ENCODE results near the gene HSD17B4. TPM values are rescaled to one million over a fixed set of nuclear protein-coding genes. Genes with fewer than 3 reads are reported as not detected.
"Not testable (repeated sequence)": the region's sequence is repeated elsewhere in the genome, so short reads cannot be mapped to it uniquely, and the experiment has no call there.

HSD17B4 gene
- total RNA-seq, 1 experiment from 2014 or later = 269 TPM

DNA sequence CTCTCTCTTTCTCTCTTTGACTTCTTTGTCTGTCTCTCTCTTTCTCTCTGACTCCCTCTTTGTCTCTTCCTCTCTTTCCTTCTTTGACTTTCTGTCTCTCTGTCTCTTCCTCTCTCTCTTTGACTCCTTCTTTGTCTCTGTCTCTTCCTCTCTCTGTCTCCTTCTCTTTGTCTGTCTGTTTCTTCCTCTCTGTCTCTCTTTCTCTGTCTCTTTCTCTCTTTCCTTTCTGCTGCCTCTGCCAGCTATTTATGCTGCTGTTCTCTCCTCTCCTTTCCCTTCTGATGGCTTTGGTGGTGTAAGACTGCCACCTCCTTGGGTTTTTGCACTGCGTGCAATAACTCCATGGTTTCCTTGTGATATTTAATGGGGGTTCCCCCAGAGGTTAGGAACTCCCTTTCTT is 24.1 kb upstream of the HSD17B4 start:
- H2AK5ac ChIP-seq (ENCODE audit: insufficient read length, low read length); H2BK5ac ChIP-seq (ENCODE audit: insufficient read length, low read length); H2BK12ac ChIP-seq (ENCODE audit: insufficient read length, low read depth, low read length); H3K79me1 ChIP-seq (ENCODE audit: insufficient read depth, low read depth, low read length, poor library complexity, severe bottlenecking); H2AFZ ChIP-seq (ENCODE audit: low read length); H4K5ac ChIP-seq (ENCODE audit: insufficient read length, low read depth, low read length); H3K27ac ChIP-seq (ENCODE audit: insufficient read length, low read depth, low read length); H3T11ph ChIP-seq (ENCODE audit: low read length); H2BK20ac ChIP-seq (ENCODE audit: low read depth, low read length, poor library complexity, severe bottlenecking); H3K23ac ChIP-seq (ENCODE audit: insufficient read length, low read depth, low read length); H3K4me3 Mint-ChIP-seq; DNase-seq; H3K27ac Mint-ChIP-seq; H4K20me1 ChIP-seq (ENCODE audit: control insufficient read depth, insufficient read depth, insufficient read length); H3K4ac ChIP-seq (ENCODE audit: low read depth, low read length); H2BK15ac ChIP-seq (ENCODE audit: low read depth, low read length); H3K79me2 ChIP-seq (ENCODE audit: insufficient read depth, low read length); H3K9me3 ChIP-seq (ENCODE audit: control insufficient read depth, low read depth, low read length); H3K56ac ChIP-seq (ENCODE audit: insufficient read length, low read depth, low read length); H4K8ac ChIP-seq (replicated peaks; ENCODE audit: insufficient read length, low read depth, low read length); H3K23me2 ChIP-seq (ENCODE audit: insufficient read length, low read depth, low read length, poor library complexity, severe bottlenecking); H3K9ac ChIP-seq (ENCODE audit: extremely low read depth, insufficient read length, low read length); H3K14ac ChIP-seq (ENCODE audit: insufficient read depth, low read length); H3K27me3 Mint-ChIP-seq (ENCODE audit: low read depth); H3K18ac ChIP-seq (ENCODE audit: insufficient read length, low read depth, low read length); H3K4me2 ChIP-seq (ENCODE audit: insufficient read depth, insufficient read length, low read length); H3K27me3 ChIP-seq (ENCODE audit: insufficient read depth, low read length); H3K4me1 ChIP-seq (ENCODE audit: insufficient read depth, low read length); H2BK120ac ChIP-seq (ENCODE audit: low read depth, low read length, poor library complexity, severe bottlenecking); H4K91ac ChIP-seq (ENCODE audit: insufficient read length, low read depth, low read length): not testable (repeated sequence)
- Mint-ChIP-seq H3K36me3 (ENCODE audit: insufficient read depth in 1 of 3, low read depth in 3 of 3) (peaks cover 7 to 24% (median 10%) of the 10 kb centered on the region in 3 experiments; a peak in 6 of 7 replicates), H3K4me1 (peaks cover 16 to 17% of the 10 kb centered on the region in 2 experiments), H3K9me3 (peaks cover 12 to 20% of the 10 kb centered on the region in 2 experiments; a peak in 4 of 5 replicates)
- WGBS (ENCODE audit: extremely low coverage, insufficient read length, low lambda C conversion rate) = no CpG with 5 or more reads among the region's 1 CpG

DNA sequence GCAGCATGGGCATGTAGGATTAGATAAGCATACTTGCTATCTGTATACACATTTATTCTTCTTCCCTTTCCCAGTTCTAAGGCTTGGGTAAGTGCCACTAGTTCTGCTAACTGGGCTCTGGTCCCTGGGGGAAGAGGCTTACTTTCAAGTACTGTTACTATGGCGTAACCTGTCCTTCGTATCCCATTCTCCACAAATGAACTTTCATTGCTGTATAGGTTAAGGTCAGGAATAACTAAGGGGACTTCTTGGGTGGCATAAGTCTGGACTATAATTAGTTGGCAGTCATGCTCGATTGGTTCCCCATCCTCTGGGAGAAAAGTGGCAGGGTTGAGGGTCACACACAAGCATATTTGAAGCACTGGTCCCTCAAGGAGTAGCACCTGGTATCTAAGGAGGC is 23.7 kb upstream of the HSD17B4 start:
- H3K18ac ChIP-seq (ENCODE audit: insufficient read length, low read depth, low read length) = not testable (repeated sequence)

More for the DNA sequence above, 23.7 kb upstream of the HSD17B4 start:
- H2AFZ ChIP-seq (ENCODE audit: low read length); H3K4me2 ChIP-seq (ENCODE audit: insufficient read depth, insufficient read length, low read length); H3K9ac ChIP-seq (ENCODE audit: extremely low read depth, insufficient read length, low read length); H2AK5ac ChIP-seq (ENCODE audit: insufficient read length, low read length); H2BK20ac ChIP-seq (ENCODE audit: low read depth, low read length, poor library complexity, severe bottlenecking); H3K27me3 Mint-ChIP-seq (ENCODE audit: low read depth); H4K8ac ChIP-seq (replicated peaks; ENCODE audit: insufficient read length, low read depth, low read length); H4K5ac ChIP-seq (ENCODE audit: insufficient read length, low read depth, low read length); H3K23ac ChIP-seq (ENCODE audit: insufficient read length, low read depth, low read length); H4K20me1 ChIP-seq (ENCODE audit: control insufficient read depth, insufficient read depth, insufficient read length); H3K9me3 ChIP-seq (ENCODE audit: control insufficient read depth, low read depth, low read length); H3K56ac ChIP-seq (ENCODE audit: insufficient read length, low read depth, low read length); H4K91ac ChIP-seq (ENCODE audit: insufficient read length, low read depth, low read length); H3K27me3 ChIP-seq (ENCODE audit: insufficient read depth, low read length); H2BK5ac ChIP-seq (ENCODE audit: insufficient read length, low read length); DNase-seq; H3K79me1 ChIP-seq (ENCODE audit: insufficient read depth, low read depth, low read length, poor library complexity, severe bottlenecking); H2BK12ac ChIP-seq (ENCODE audit: insufficient read length, low read depth, low read length); H3K4ac ChIP-seq (ENCODE audit: low read depth, low read length); H3K14ac ChIP-seq (ENCODE audit: insufficient read depth, low read length); H2BK120ac ChIP-seq (ENCODE audit: low read depth, low read length, poor library complexity, severe bottlenecking); H3K4me1 ChIP-seq (ENCODE audit: insufficient read depth, low read length); H2BK15ac ChIP-seq (ENCODE audit: low read depth, low read length); H3T11ph ChIP-seq (ENCODE audit: low read length); H3K79me2 ChIP-seq (ENCODE audit: insufficient read depth, low read length); H3K27ac ChIP-seq (ENCODE audit: insufficient read length, low read depth, low read length); H3K4me3 Mint-ChIP-seq; H3K23me2 ChIP-seq (ENCODE audit: insufficient read length, low read depth, low read length, poor library complexity, severe bottlenecking); H3K27ac Mint-ChIP-seq: not testable (repeated sequence)
- WGBS (ENCODE audit: extremely low coverage, insufficient read length, low lambda C conversion rate) = no CpG with 5 or more reads among the region's 3 CpGs
- peaks cover 12 to 23% of the 10 kb centered on the region in 2 experiments; a peak in 4 of 5 replicates for H3K9me3 Mint-ChIP-seq
- H3K36me3 Mint-ChIP-seq (ENCODE audit: insufficient read depth in 1 of 3, low read depth in 3 of 3) = peaks cover 7 to 24% (median 10%) of the 10 kb centered on the region in 3 experiments
- peaks cover 16 to 17% of the 10 kb centered on the region in 2 experiments for H3K4me1 Mint-ChIP-seq

Measured in H9 (cell line).